Stimulated activated CD4-positive, alpha-beta T cell treated with anti-CD3 and anti-CD28 coated beads, Interleukin-4, amount 100 ng/mL, for 48 hours (primary cell): Measurements from ENCODE around the gene CRYBB1.

ENCODE experiments used
- DNase-seq, 2 donors: peaks; one replicate each; pipeline ENCODE4 v3.0.0-alpha.2; 2020; ENCODE audit warnings: low read depth in 2 of 2

The CRYBB1 gene

DNA sequence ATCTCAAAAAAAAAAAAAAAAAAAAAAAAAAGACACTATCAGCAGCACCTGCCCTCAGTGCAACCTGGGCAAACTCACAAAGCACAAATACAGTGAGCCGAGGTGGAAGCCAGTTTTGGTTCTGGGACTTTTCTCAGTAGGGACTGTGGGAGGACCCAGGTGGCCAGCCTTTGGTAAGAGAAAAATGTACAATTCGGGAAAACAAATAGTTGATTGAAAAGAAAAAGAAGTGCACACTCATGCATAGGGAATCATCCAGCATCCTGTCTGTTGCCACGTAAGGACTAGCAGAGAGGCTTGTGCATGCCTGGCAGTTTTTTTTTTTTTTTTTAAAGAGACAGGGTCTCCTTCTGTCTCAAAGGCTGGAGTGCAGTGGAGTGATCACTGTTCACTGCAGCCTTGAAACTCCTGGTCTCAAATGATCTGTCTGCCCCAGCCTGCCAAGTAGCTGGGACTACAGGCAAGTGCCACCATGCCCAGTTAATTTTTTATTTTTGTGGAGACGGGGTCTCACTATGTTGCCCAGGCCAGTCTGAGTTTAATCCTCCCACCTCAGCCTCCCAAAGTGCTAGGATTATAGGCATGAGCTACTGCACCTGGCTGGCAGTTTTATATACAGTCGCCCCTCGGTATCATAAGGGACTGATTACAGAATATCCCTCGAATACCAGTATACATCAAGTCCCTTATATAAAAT lies 64.6 kb downstream of the CRYBB1 start:
- no peak for DNase-seq

DNA sequence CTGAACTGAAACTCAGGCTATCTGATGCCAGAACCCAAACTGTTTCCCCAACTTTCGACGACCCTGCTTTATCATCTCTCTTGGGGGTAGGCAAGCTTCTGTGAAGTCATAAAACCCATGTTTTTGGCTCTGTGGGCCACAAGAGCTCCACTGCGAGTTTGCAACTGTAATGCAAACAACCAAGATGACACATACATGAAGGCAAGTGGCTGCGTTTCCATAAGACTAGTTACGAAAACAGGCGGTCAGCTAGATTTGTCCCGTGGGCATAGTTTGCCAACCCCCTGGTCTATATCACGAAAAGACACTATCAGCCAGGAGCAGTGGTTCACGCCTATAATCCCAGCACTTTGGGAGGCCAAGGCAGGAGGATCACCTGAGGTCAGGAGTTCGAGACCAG lies 65.4 kb downstream of the CRYBB1 start:
- DNase-seq, result no peak

DNA sequence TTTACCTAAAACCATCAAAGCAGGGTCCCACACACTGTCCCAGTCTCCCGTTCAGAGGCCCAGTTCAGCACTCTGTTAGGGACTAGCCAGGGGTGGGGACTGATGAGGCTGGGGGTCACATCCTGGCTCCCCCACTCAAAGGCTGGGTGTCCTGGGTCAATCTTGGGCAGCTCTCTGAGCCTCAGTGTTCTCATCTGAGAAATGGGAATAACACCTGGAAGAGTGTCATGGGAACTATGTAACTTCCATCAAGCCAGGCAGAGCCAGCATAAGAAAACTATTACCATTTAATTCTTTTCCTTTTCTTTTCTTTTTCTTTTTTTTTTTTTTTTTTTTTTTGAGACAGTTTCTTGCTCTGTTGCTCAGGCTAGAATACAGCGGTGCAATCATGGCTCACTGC lies 66.3 kb downstream of the CRYBB1 start:
- DNase-seq, result no peak

DNA sequence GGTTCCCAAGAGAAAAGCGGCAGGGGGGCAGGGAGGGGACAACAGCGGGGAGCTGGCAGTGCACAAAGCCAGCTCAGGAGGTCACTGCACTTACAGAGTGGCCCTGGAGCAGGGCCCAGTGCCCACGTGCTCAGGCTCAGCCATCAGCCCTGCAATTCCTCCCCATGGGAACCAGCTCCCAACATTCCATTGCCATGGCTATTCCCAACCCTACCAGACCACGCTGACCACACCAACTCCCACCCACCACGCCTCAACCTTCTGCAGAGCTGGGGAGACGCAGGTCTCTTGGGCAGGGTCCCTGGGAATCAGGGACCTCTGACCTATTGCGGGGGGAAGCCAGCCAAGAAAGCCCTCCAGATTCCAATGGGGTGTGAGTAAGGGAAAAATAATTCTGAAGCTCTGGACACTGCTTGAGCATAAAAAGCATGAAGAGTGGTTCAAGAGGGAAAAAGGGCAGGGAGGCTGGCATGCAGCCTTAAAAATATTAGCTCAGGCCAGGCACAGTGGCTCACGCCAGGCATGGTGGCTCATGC lies 67.3 kb downstream of the CRYBB1 start:
- DNase-seq, result no peak

DNA sequence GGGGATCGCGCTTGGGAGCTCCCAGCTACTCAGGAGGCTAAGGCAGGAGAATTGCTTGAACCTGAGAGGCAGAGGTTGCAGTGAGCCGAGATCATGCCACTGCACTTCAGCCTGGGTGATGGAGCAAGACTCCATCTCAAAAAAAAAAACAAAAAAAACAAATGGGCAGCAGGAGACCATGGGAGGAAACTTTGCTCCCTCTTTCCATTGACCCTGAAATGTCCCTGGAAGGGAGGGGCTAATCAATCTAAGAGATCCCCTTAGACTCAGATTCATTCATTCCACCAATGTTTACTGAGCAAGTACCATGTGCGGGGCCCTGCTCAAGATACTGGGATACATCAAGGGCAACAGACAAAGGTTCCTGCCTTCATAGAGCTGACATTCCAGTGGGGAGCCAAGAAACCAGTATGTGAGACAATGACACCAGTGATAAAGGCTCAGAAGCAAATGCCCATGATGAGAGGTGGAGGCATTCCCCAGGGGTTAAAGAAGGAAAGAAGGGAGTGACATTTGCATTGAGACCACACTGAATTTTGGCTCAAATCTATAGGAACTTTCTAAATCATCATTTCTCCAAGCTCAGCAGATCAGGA lies 67.8 kb downstream of the CRYBB1 start:
- DNase-seq, result no peak
